Fibroblast of lung (primary cell): ENCODE data around the gene RHOH.

Experiments
- CTCF ChIP-seq, 2 donors: IDR thresholded peaks in 1 of 2; conservative IDR thresholded peaks in 1 of 2; 1 replicate in 1 of 2; 2 replicates in 1 of 2; pipeline ENCODE4 v1.5.1; 2011 to 2012; ENCODE audit warnings: low read length in 2 of 2, control low read depth in 1 of 2, inconsistent platforms in 1 of 2, low read depth in 1 of 2, mild to moderate bottlenecking in 1 of 2
- EZH2 ChIP-seq: IDR thresholded peaks from 2 replicates; pipeline ENCODE4 v1.5.1; 2012; ENCODE audit warnings: low read length, control low read depth, mild to moderate bottlenecking; ENCODE audit errors: missing control alignments

GRCh38 chr4:40209401-40209800 lies 12.6 kb downstream of the RHOH start:
- no peak for TF ChIP-seq CTCF (conservative IDR thresholded peaks at IDR 0.05 in 1 of 2, IDR thresholded peaks at IDR 0.05 in 1 of 2; ENCODE audit: low read depth in 1 of 2, low read length in 2 of 2)
- TF ChIP-seq EZH2, result no peak
